SK-N-SH treated with all-trans-retinoic acid at 6 μM for 48 hours (cell line): Measurements from ENCODE around the gene TRDMT1.

Experiments
- ATAC-seq: fragments of 200-7000 bp; cut with Tn5 transposase; 3 replicates; pipeline ENCODE4 v1.9.1; 2020; ENCODE audit warnings: mild to moderate bottlenecking, moderate library complexity
- ARNTL ChIP-seq: fragments of 450-650 bp; formaldehyde crosslinking; IDR thresholded peaks from 2 replicates; pipeline ENCODE4 v1.5.0; 2020; ENCODE audit warnings: low read depth, mild to moderate bottlenecking, moderate library complexity, borderline replicate concordance
- BACH2 ChIP-seq: fragments of 250-450 bp; sonication (Bioruptor Pico); IDR thresholded peaks from 2 replicates; pipeline ENCODE4 v1.9.0; 2021; ENCODE audit warnings: mild to moderate bottlenecking, borderline replicate concordance
- CSDC2 ChIP-seq: fragments of 250-450 bp; sonication (Bioruptor Pico); IDR thresholded peaks from 2 replicates; pipeline ENCODE4 v1.5.0; 2020; ENCODE audit warnings: mild to moderate bottlenecking, moderate library complexity
- ESRRG ChIP-seq: fragments of 250-450 bp; sonication (Bioruptor Pico); IDR thresholded peaks from 2 replicates; pipeline ENCODE4 v1.6.1; 2021; ENCODE audit warnings: mild to moderate bottlenecking
- GLIS3 ChIP-seq: fragments of 250-450 bp; sonication (Bioruptor Pico); IDR thresholded peaks from 2 replicates; pipeline ENCODE4 v1.5.0; 2020; ENCODE audit warnings: mild to moderate bottlenecking, moderate library complexity
- ISL1 ChIP-seq: fragments of 250-450 bp; sonication (Bioruptor Pico); IDR thresholded peaks from 2 replicates; pipeline ENCODE4 v2.1.2; 2022; ENCODE audit warnings: mild to moderate bottlenecking, moderate library complexity
- OSR1 ChIP-seq: fragments of 250-450 bp; sonication (Bioruptor Pico); IDR thresholded peaks from 2 replicates; pipeline ENCODE4 v1.8.0; 2022; ENCODE audit warnings: moderate library complexity, mild to moderate bottlenecking, inconsistent platforms
- PPARA ChIP-seq: fragments of 250-450 bp; sonication (Bioruptor Pico); IDR thresholded peaks from 2 replicates; pipeline ENCODE4 v1.5.0; 2020; ENCODE audit warnings: mild to moderate bottlenecking, borderline replicate concordance
- RARB ChIP-seq: fragments of 250-450 bp; sonication (Bioruptor Pico); IDR thresholded peaks from 2 replicates; pipeline ENCODE4 v1.8.0; 2021; ENCODE audit warnings: mild to moderate bottlenecking, moderate library complexity
- SNAI2 ChIP-seq: fragments of 250-450 bp; sonication (Bioruptor Pico); IDR thresholded peaks from 2 replicates; pipeline ENCODE4 v1.5.0; 2020; ENCODE audit warnings: mild to moderate bottlenecking, moderate library complexity
- TCF4 ChIP-seq: fragments of 250-450 bp; sonication (Bioruptor Pico); IDR thresholded peaks from 2 replicates; pipeline ENCODE4 v1.8.0; 2021; ENCODE audit warnings: mild to moderate bottlenecking, moderate library complexity, borderline replicate concordance
- ZC3H10 ChIP-seq: fragments of 250-450 bp; sonication (Bioruptor Pico); IDR thresholded peaks from 2 replicates; pipeline ENCODE4 v1.5.1; 2021; ENCODE audit warnings: mild to moderate bottlenecking, moderate library complexity
- ZFP3 ChIP-seq: fragments of 250-450 bp; sonication (Bioruptor Pico); IDR thresholded peaks from 2 replicates; pipeline ENCODE4 v1.5.0; 2020; ENCODE audit warnings: mild to moderate bottlenecking, moderate library complexity
- ZFP30 ChIP-seq: fragments of 450-650 bp; formaldehyde crosslinking; IDR thresholded peaks from 2 replicates; pipeline ENCODE4 v1.5.0; 2022; ENCODE audit warnings: mild to moderate bottlenecking, moderate library complexity
- ZNF565 ChIP-seq: fragments of 450-650 bp; formaldehyde crosslinking; conservative IDR thresholded peaks from 2 replicates; pipeline ENCODE4 v1.5.0; 2020; ENCODE audit warnings: low read depth, mild to moderate bottlenecking, moderate library complexity
- ZNF70 ChIP-seq: fragments of 450-650 bp; formaldehyde crosslinking; IDR thresholded peaks from 2 replicates; pipeline ENCODE4 v1.5.0; 2020; ENCODE audit warnings: mild to moderate bottlenecking, moderate library complexity
- ZNF8 ChIP-seq: fragments of 450-650 bp; formaldehyde crosslinking; IDR thresholded peaks from 2 replicates; pipeline ENCODE4 v1.5.0; 2020; ENCODE audit warnings: mild to moderate bottlenecking, moderate library complexity
- TF ChIP-seq, protein P1 (sequence below): fragments of 250-450 bp; sonication (Bioruptor Pico); IDR thresholded peaks from 2 replicates; pipeline ENCODE4 v1.5.1; 2021; ENCODE audit warnings: mild to moderate bottlenecking, moderate library complexity
- TF ChIP-seq, protein P2 (sequence below): fragments of 250-450 bp; sonication (Bioruptor Pico); IDR thresholded peaks from 2 replicates; pipeline ENCODE4 v1.8.0; 2021; ENCODE audit warnings: low read depth, mild to moderate bottlenecking, moderate library complexity, borderline replicate concordance
- TF ChIP-seq, protein P3 (sequence below): fragments of 250-450 bp; sonication (Bioruptor Pico); IDR thresholded peaks from 2 replicates; pipeline ENCODE4 v1.5.0; 2020; ENCODE audit warnings: mild to moderate bottlenecking, moderate library complexity
- TF ChIP-seq, protein P4 (sequence below): fragments of 250-450 bp; sonication (Bioruptor Pico); IDR thresholded peaks from 2 replicates; pipeline ENCODE4 v1.5.1; 2020; ENCODE audit warnings: low read depth, mild to moderate bottlenecking, moderate library complexity
- TF ChIP-seq, protein P5 (sequence below): fragments of 250-450 bp; sonication (Bioruptor Pico); IDR thresholded peaks from 2 replicates; pipeline ENCODE4 v1.8.0; 2020; ENCODE audit warnings: mild to moderate bottlenecking, moderate library complexity, borderline replicate concordance

The TRDMT1 gene

DNA sequence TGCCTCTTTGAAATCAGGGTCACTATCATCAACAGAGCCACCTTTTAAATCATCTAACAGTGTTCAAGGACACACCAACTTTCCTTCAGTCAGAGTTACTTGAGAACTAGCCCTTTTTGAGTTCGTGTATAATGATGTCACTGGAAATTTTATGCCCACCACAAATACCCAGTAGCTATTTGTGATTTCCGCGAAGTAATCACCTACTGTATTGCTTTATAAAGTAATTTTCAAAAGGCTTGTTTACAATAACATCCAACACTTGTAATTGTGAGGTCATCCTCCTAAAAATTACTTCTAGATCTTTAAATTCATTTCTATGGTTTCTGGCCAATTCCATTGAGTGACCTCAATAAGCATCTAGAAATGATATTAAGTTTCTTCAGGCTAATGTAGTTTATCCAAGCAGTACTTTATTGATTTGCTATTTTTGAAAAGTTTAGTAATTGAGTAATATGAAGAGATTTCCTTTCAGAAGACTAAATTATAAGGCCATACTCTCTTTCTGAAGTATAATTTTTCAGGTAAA lies 12.8 kb downstream of the TRDMT1 start:
- TF ChIP-seq CSDC2 (no peak), TCF4 (no peak), BACH2 (CRISPR knock-in tag) (no peak), ZFP30 (no peak), ZNF8 (no peak), ISL1 (CRISPR knock-in tag) (no peak), ARNTL (CRISPR knock-in tag) (no peak), ZNF70 (CRISPR knock-in tag) (no peak), PPARA (CRISPR knock-in tag) (no peak), RARB (CRISPR knock-in tag) (no peak), SNAI2 (CRISPR knock-in tag) (no peak), GLIS3 (CRISPR knock-in tag) (no peak), OSR1 (CRISPR knock-in tag) (no peak)
- TF ChIP-seq, protein P1, sequence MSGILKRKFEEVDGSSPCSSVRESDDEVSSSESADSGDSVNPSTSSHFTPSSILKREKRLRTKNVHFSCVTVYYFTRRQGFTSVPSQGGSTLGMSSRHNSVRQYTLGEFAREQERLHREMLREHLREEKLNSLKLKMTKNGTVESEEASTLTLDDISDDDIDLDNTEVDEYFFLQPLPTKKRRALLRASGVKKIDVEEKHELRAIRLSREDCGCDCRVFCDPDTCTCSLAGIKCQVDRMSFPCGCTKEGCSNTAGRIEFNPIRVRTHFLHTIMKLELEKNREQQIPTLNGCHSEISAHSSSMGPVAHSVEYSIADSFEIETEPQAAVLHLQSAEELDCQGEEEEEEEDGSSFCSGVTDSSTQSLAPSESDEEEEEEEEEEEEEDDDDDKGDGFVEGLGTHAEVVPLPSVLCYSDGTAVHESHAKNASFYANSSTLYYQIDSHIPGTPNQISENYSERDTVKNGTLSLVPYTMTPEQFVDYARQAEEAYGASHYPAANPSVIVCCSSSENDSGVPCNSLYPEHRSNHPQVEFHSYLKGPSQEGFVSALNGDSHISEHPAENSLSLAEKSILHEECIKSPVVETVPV (CRISPR knock-in tag): no peak
- TF ChIP-seq, protein P2, sequence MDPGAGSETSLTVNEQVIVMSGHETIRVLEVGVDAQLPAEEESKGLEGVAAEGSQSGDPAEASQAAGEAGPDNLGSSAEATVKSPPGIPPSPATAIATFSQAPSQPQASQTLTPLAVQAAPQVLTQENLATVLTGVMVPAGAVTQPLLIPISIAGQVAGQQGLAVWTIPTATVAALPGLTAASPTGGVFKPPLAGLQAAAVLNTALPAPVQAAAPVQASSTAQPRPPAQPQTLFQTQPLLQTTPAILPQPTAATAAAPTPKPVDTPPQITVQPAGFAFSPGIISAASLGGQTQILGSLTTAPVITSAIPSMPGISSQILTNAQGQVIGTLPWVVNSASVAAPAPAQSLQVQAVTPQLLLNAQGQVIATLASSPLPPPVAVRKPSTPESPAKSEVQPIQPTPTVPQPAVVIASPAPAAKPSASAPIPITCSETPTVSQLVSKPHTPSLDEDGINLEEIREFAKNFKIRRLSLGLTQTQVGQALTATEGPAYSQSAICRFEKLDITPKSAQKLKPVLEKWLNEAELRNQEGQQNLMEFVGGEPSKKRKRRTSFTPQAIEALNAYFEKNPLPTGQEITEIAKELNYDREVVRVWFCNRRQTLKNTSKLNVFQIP (CRISPR knock-in tag): no peak
- TF ChIP-seq, protein P3, sequence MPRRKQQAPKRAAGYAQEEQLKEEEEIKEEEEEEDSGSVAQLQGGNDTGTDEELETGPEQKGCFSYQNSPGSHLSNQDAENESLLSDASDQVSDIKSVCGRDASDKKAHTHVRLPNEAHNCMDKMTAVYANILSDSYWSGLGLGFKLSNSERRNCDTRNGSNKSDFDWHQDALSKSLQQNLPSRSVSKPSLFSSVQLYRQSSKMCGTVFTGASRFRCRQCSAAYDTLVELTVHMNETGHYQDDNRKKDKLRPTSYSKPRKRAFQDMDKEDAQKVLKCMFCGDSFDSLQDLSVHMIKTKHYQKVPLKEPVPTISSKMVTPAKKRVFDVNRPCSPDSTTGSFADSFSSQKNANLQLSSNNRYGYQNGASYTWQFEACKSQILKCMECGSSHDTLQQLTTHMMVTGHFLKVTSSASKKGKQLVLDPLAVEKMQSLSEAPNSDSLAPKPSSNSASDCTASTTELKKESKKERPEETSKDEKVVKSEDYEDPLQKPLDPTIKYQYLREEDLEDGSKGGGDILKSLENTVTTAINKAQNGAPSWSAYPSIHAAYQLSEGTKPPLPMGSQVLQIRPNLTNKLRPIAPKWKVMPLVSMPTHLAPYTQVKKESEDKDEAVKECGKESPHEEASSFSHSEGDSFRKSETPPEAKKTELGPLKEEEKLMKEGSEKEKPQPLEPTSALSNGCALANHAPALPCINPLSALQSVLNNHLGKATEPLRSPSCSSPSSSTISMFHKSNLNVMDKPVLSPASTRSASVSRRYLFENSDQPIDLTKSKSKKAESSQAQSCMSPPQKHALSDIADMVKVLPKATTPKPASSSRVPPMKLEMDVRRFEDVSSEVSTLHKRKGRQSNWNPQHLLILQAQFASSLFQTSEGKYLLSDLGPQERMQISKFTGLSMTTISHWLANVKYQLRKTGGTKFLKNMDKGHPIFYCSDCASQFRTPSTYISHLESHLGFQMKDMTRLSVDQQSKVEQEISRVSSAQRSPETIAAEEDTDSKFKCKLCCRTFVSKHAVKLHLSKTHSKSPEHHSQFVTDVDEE (CRISPR knock-in tag): no peak
- no peak for ATAC-seq

DNA sequence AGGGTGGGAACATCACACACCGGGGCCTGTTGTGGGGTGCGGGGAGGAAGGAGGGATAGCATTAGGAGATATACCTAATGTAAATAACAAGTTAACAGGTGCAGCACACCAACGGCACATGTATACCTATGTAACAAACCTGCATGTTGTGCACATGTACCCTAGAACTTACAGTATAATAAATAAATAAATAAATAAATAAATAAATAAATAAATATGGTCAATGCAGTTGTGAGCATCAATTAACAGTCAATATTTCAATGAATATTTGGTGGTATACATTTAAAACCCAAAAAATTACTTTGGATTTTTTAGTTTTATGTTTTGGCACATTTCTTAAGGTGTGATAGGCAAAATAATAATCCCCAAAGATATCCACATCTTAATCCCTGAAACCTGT lies 15.6 kb downstream of the TRDMT1 start:
- no peak for TF ChIP-seq ZNF8
- TF ChIP-seq GLIS3 (CRISPR knock-in tag): no peak
- no peak for TF ChIP-seq PPARA (CRISPR knock-in tag)
- TF ChIP-seq SNAI2 (CRISPR knock-in tag): no peak
- no peak for TF ChIP-seq ZFP3 (CRISPR knock-in tag)
- TF ChIP-seq, all 23 proteins: peak for 0
- ATAC-seq: no peak

DNA sequence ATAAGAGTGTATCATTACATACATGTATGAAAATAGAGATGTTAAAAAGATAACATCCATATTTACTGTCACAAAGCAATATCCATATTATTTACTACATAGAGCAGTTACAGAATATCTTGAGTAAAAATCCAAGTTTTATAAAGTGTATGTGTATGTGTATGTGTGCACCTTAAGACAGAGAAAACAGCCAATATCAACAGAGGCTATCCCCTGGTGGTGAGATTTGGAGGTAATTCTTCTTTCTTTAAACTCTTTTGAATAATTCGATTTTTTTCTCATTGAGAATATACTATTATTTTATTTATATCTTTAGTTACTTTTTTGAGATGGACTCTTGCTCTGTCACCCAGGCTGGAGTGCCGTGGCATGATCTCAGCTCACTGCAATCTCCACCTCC lies 18.4 kb downstream of the TRDMT1 start:
- no peak for TF ChIP-seq ZC3H10 (CRISPR knock-in tag)
- no peak for ATAC-seq

DNA sequence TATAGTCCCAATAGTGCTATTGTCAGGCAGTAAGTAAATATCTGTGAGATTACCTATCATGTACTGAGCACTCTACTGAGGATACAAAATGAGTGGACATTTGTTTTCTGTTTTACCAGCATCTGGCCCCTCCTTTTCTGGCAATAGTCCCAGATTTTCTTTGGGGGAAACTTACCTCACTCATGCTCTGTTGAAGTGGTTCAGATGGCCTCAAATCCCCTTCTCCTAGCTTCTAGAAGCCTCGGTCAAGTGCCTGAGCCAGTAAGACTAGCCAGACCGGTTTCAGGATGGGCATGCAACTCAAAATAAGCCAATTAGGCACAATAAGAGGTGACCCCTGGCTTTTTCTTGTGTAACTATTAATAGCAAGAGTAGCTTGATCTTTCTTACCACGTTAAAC lies 19.7 kb downstream of the TRDMT1 start:
- TF ChIP-seq GLIS3 (CRISPR knock-in tag): no peak
- no peak for ATAC-seq

DNA sequence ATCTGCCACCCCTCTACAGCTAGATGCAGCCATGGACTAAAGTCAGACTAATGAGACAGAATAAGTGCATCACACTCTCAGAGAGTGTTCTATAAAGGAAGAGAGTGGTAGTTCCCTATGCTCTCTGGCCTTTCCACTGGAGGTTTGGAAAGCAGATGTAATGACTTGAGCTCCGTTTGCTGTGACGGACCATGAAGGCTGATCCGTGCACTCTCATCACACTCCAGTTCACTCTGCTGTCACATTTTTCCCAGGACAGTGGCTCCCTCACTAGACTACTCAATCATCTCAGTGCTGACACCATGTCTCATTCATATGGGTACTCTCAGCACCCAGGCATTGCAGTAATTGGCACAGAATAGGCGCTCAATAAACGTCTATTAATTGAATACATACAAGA lies 20.4 kb downstream of the TRDMT1 start:
- no peak; the same call in 2 of the 3 replicates for ATAC-seq
- TF ChIP-seq CSDC2 (no peak), ESRRG (CRISPR knock-in tag) (no peak), BACH2 (CRISPR knock-in tag) (no peak), ZNF70 (CRISPR knock-in tag) (no peak), OSR1 (CRISPR knock-in tag) (no peak), ZNF565 (CRISPR knock-in tag) (no peak), ZFP3 (CRISPR knock-in tag) (no peak)
- TF ChIP-seq, protein P1 (CRISPR knock-in tag): no peak
- TF ChIP-seq, protein P3 (CRISPR knock-in tag): no peak
- TF ChIP-seq, protein P4, sequence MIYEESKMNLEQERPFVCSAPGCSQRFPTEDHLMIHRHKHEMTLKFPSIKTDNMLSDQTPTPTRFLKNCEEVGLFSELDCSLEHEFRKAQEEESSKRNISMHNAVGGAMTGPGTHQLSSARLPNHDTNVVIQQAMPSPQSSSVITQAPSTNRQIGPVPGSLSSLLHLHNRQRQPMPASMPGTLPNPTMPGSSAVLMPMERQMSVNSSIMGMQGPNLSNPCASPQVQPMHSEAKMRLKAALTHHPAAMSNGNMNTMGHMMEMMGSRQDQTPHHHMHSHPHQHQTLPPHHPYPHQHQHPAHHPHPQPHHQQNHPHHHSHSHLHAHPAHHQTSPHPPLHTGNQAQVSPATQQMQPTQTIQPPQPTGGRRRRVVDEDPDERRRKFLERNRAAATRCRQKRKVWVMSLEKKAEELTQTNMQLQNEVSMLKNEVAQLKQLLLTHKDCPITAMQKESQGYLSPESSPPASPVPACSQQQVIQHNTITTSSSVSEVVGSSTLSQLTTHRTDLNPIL: no peak
- TF ChIP-seq, protein P5, sequence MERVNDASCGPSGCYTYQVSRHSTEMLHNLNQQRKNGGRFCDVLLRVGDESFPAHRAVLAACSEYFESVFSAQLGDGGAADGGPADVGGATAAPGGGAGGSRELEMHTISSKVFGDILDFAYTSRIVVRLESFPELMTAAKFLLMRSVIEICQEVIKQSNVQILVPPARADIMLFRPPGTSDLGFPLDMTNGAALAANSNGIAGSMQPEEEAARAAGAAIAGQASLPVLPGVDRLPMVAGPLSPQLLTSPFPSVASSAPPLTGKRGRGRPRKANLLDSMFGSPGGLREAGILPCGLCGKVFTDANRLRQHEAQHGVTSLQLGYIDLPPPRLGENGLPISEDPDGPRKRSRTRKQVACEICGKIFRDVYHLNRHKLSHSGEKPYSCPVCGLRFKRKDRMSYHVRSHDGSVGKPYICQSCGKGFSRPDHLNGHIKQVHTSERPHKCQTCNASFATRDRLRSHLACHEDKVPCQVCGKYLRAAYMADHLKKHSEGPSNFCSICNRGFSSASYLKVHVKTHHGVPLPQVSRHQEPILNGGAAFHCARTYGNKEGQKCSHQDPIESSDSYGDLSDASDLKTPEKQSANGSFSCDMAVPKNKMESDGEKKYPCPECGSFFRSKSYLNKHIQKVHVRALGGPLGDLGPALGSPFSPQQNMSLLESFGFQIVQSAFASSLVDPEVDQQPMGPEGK (CRISPR knock-in tag): no peak
